GM12878 (cell line): ENCODE measurements around the gene PCDHB12. TPM values are rescaled to one million over a fixed set of nuclear protein-coding genes. Genes with fewer than 3 reads are reported as not detected.
"Not testable (repeated sequence)": the region's sequence is repeated elsewhere in the genome, so short reads cannot be mapped to it uniquely, and the experiment has no call there.

Experiments
- ATAC-seq: fragments of 200-7000 bp; cut with Tn5 transposase; 3 replicates; pipeline ENCODE4 v1.9.1; 2020; ENCODE audit warnings: mild to moderate bottlenecking, moderate library complexity
- BruUV-seq: library from RNA; stranded (reverse); fragments of 400-500 nt; replicated peaks from 2 replicates; lab custom pipeline; 2021; lab: Mats Ljungman, UMichigan
- CTCF ChIA-PET: fragments of 300-600 bp; sonication (Branson Sonifier 250); formaldehyde crosslinking; extraction: SDS; loops from one replicate; lab custom pipeline; 2021; ENCODE audit warnings: inconsistent platforms; lab: Yijun Ruan, JAX
- POLR2A ChIA-PET: fragments of 350-600 bp; formaldehyde crosslinking; extraction: SDS; loops from one replicate; lab custom pipeline; 2021; ENCODE audit warnings: inconsistent platforms; lab: Charles Lee
- RAD21 ChIA-PET: fragments of 300-600 bp; sonication (Branson Sonifier 250); formaldehyde crosslinking; loops from one replicate; lab custom pipeline; 2023; ENCODE audit warnings: antibody characterized with exemption; ENCODE audit not compliant: unreplicated experiment; lab: Charles Lee
- SMC1A ChIA-PET: fragments of 300-600 bp; sonication (Branson Sonifier 250); formaldehyde crosslinking; loops from one replicate; lab custom pipeline; 2023; ENCODE audit not compliant: unreplicated experiment, uncharacterized antibody; lab: Charles Lee
- DNase-seq: peaks from one replicate; pipeline ENCODE4 v3.0.0-alpha.2; 2011; ENCODE audit warnings: low read depth, low spot score
- FAIRE-seq: peaks from 3 replicates; lab custom pipeline; 2011; peaks lifted over from hg19 to GRCh38; lab: Jason Lieb, UNC
- H2AFZ ChIP-seq: 2 replicates; pipeline ENCODE4 v1.6.0; 2011; ENCODE audit warnings: low read depth, low read length, control low read depth; ENCODE audit not compliant: control insufficient read depth
- H3K27ac ChIP-seq: 2 replicates; pipeline ENCODE4 v1.5.1; 2011; ENCODE audit warnings: control low read depth; ENCODE audit not compliant: control insufficient read depth, insufficient read depth
- H3K27me3 ChIP-seq, 2 experiments: replicated peaks in 1 of 2; 2 replicates each; pipeline versions ENCODE4 v1.6.0 to v1.6.1; 2011; ENCODE audit warnings: low read length in 1 of 2; ENCODE audit not compliant: control insufficient read depth in 2 of 2, insufficient read depth in 2 of 2
- H3K36me3 ChIP-seq, 2 experiments: 2 replicates each; pipeline ENCODE4 v1.5.1; 2011; ENCODE audit warnings: low read length in 1 of 2; ENCODE audit not compliant: control insufficient read depth in 2 of 2, insufficient read depth in 2 of 2
- H3K4me1 ChIP-seq: 2 replicates; pipeline ENCODE4 v1.6.1; 2011; ENCODE audit warnings: mild to moderate bottlenecking, low read length, moderate library complexity, mixed read lengths; ENCODE audit not compliant: control insufficient read depth, insufficient read depth
- H3K4me2 ChIP-seq: 2 replicates; pipeline ENCODE4 v1.6.0; 2011; ENCODE audit warnings: control low read depth; ENCODE audit not compliant: control insufficient read depth, insufficient read depth
- H3K4me3 ChIP-seq: fragments of 200-600 bp; sonication (generic); 2 replicates; pipeline ENCODE4 v1.5.1; 2016
- H3K79me2 ChIP-seq: 2 replicates; pipeline ENCODE4 v1.6.0; 2011; ENCODE audit warnings: low read length; ENCODE audit not compliant: control insufficient read depth, insufficient read depth
- H3K9ac ChIP-seq: 2 replicates; pipeline ENCODE4 v1.8.0; 2011; ENCODE audit warnings: low read length, control low read depth, mixed read lengths; ENCODE audit not compliant: control insufficient read depth, insufficient read depth
- H3K9me3 ChIP-seq: replicated peaks from 3 replicates; pipeline ENCODE4 v1.5.1; 2011; ENCODE audit warnings: mild to moderate bottlenecking, low read length; ENCODE audit not compliant: control insufficient read depth, insufficient read depth
- H4K20me1 ChIP-seq: 2 replicates; pipeline ENCODE4 v1.6.0; 2011; ENCODE audit not compliant: control insufficient read depth, insufficient read depth
- WGBS: methylation state at CpG from one replicate; pipeline ENCODE4 v1.1.6; 2016; ENCODE audit warnings: low lambda C conversion rate; ENCODE audit not compliant: insufficient replicate concordance, insufficient coverage; ENCODE audit errors: missing lambda C conversion rate; 5-methylcytosine and 5-hydroxymethylcytosine counted together
- in situ Hi-C: fragments of 300-500 bp; cut with MboI; formaldehyde crosslinking; loops from 9 replicates; pipeline ENCODE4 v1.14.3; 2018; ENCODE audit warnings: mixed read lengths
- intact Hi-C: fragments of 100-400 bp; cut with micrococcal nuclease; formaldehyde crosslinking; loops from one replicate; pipeline ENCODE4 v1.14.2; 2022; ENCODE audit not compliant: unreplicated experiment
- polyA plus RNA-seq, 11 experiments: library from polyadenylated mRNA; depleted of rRNA in 4 of 11; unstranded in 6 of 11; stranded (reverse) in 5 of 11; fragments of >200 nt; fragmentation: Nextera tagmentation in 4 of 11; fragmentation: Illumina TruSeq in 1 of 11; extraction: Ambion mirVana in 4 of 11; extraction: Trizol in 1 of 11; gene quantifications; 1 replicate in 1 of 11; 2 replicates in 10 of 11; pipeline versions ENCODE4 v1.2.1 to v1.2.3, GENCODE V29; 2011 to 2016; ENCODE audit warnings: inconsistent platforms in 2 of 11, missing spikeins in 2 of 11, low read depth in 1 of 11
- total RNA-seq, 4 experiments: library from RNA; depleted of rRNA in 3 of 4; stranded (reverse); fragments of >200 nt in 3 of 4; fragmentation: Illumina TruSeq in 1 of 4; extraction: Trizol in 1 of 4; gene quantifications; 2 replicates each; pipeline versions ENCODE4 v1.2.1 to v1.2.3, GENCODE V29; 2013 to 2021

Gene PCDHB12
- total and polyA plus RNA-seq, 10 of the 15 experiments (the other 5 are each of a cell fraction or from before 2014, with no cell fraction given) = 0.04 to 0.08 (median 0.04) TPM; not detected in 7

- BruUV-seq, FAIRE-seq, POLR2A ChIA-PET, H3K4me1 ChIP-seq, H3K27me3 ChIP-seq, H3K9ac ChIP-seq, H3K4me3 ChIP-seq, RAD21 ChIA-PET, H2AFZ ChIP-seq, intact Hi-C loops, H3K27ac ChIP-seq, CTCF ChIA-PET, H3K79me2 ChIP-seq, H3K36me3 ChIP-seq, SMC1A ChIA-PET, DNase-seq, ATAC-seq, H3K9me3 ChIP-seq, H4K20me1 ChIP-seq, H3K4me2 ChIP-seq: not testable (repeated sequence)
- in situ Hi-C loops = loop anchor here (25.0 kb wide), 1 partner anchor 337 kb away; no protein-coding TSS in a partner anchor
- WGBS = 75% methylated on average over 24 of the region's 40 CpGs
Observed at GRCh38 chr5:141224844-141225243, 16.3 kb downstream of the PCDHB12 start.

GRCh38 chr5:141225421-141225820, 16.9 kb downstream of the PCDHB12 start:
- H3K36me3 ChIP-seq, H3K4me2 ChIP-seq, SMC1A ChIA-PET, FAIRE-seq, H3K9ac ChIP-seq, H3K4me1 ChIP-seq, CTCF ChIA-PET, DNase-seq, H3K27me3 ChIP-seq, POLR2A ChIA-PET, in situ Hi-C loops, H2AFZ ChIP-seq, H3K27ac ChIP-seq, BruUV-seq, H4K20me1 ChIP-seq, H3K9me3 ChIP-seq, ATAC-seq, RAD21 ChIA-PET, intact Hi-C loops, H3K79me2 ChIP-seq, H3K4me3 ChIP-seq: not testable (repeated sequence)
- WGBS = 78% methylated on average over 12 of the region's 30 CpGs
